ENCODE data around the gene TLE7.

Gene TLE7

GRCh38 chr16:71442051-71442440 is at the start of gene TLE7:
Gene TLE7 (minus strand): TSS chr16:71442054. CDS start chr16:71433324, 8,730 bp downstream.
- no peak for FAIRE-seq

GRCh38 chr16:71491054-71491453 is 49.2 kb upstream of the TLE7 start:
- no peak for FAIRE-seq

GRCh38 chr16:71490361-71490760 is 48.5 kb upstream of the TLE7 start:
- no peak for FAIRE-seq

- no peak for FAIRE-seq
These were observed 47.3 kb upstream of the TLE7 start, which contains the start of gene ZNF19 for GRCh38 chr16:71489122-71489521. Gene ZNF19 (minus strand): TSS chr16:71489324. CDS start chr16:71482114, 7,210 bp downstream.

GRCh38 chr16:71484006-71484893 is 42.4 kb upstream of the TLE7 start:
- FAIRE-seq, result peak; percentile 95

GRCh38 chr16:71482569-71482968 is 40.7 kb upstream of the TLE7 start:
- FAIRE-seq, result no peak

- FAIRE-seq, result no peak
These were observed 39.1 kb upstream of the TLE7 start for GRCh38 chr16:71480956-71481355.

GRCh38 chr16:71479420-71479819 is 37.6 kb upstream of the TLE7 start:
- FAIRE-seq, result peak; percentile 15

GRCh38 chr16:71476457-71477124 is 34.7 kb upstream of the TLE7 start:
- FAIRE-seq, result no peak

GRCh38 chr16:71474864-71475263 is 33.0 kb upstream of the TLE7 start:
- FAIRE-seq, result no peak

GRCh38 chr16:71473891-71474290 is 32.0 kb upstream of the TLE7 start:
- FAIRE-seq, result no peak

- no peak for FAIRE-seq
These were observed 31.1 kb upstream of the TLE7 start for GRCh38 chr16:71472931-71473330.

GRCh38 chr16:71472051-71472450 is 30.2 kb upstream of the TLE7 start:
- no peak for FAIRE-seq

- FAIRE-seq, result no peak
These were observed 26.0 kb upstream of the TLE7 start for GRCh38 chr16:71467810-71468209.

- FAIRE-seq, result no peak
These were observed 22.4 kb upstream of the TLE7 start for GRCh38 chr16:71464231-71464630.

GRCh38 chr16:71461686-71462648 is 20.1 kb upstream of the TLE7 start, which contains the start of gene ZNF23:
Gene ZNF23 (minus strand): TSS chr16:71462247. CDS start chr16:71456796, 5,451 bp downstream.
- FAIRE-seq, result no peak

GRCh38 chr16:71460941-71461340 is 19.1 kb upstream of the TLE7 start:
- FAIRE-seq, result no peak

GRCh38 chr16:71460236-71460635 is 18.4 kb upstream of the TLE7 start:
- FAIRE-seq, result no peak

GRCh38 chr16:71459510-71459909 is 17.7 kb upstream of the TLE7 start:
- no peak for FAIRE-seq

- FAIRE-seq, result no peak
These were observed 14.9 kb upstream of the TLE7 start for GRCh38 chr16:71456801-71457200.

GRCh38 chr16:71453036-71453435 is 11.2 kb upstream of the TLE7 start:
- no peak for FAIRE-seq

- FAIRE-seq, result no peak
These were observed 7.2 kb upstream of the TLE7 start for GRCh38 chr16:71449020-71449419.

All from G401.6 (cell line).